IPS-18c (cell line): ENCODE data around the gene CNNM2.

Experiments used
- H3K4me3 ChIP-seq: 2 replicates; pipeline ENCODE4 v1.7.0; 2013; ENCODE audit warnings: low read depth, mild to moderate bottlenecking, low read length, moderate library complexity; ENCODE audit not compliant: insufficient read depth
- H3K9me3 ChIP-seq: one replicate; pipeline ENCODE4 v1.6.1; 2013; ENCODE audit warnings: mild to moderate bottlenecking, low read length, moderate library complexity; ENCODE audit not compliant: control insufficient read depth, insufficient read depth

The CNNM2 gene

DNA sequence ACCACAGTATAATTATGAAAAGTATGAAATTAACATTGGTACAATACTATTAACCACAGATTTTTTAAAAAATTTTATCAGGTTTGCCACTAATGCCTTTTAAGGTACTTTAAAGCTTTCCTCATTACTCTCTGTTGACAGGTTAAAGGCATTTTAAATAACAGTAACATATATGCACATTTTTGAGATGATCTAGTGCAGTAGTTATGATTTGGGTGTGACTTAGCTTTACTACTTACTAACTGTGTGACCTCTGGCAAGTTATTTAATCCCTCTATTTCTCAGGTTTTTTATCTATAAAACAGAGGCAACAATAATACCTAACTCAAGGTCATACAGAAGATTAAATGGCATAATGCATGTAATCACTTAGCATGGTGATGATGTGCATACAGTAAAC, 180.1 kb downstream of the CNNM2 start:
- no peak overlapping the region for H3K4me3 ChIP-seq
- no peaks in the 10 kb centered on the region for H3K9me3 ChIP-seq

GRCh38 chr10:103100620-103101019, 182.5 kb downstream of the CNNM2 start:
- no peak overlapping the region for H3K4me3 ChIP-seq

GRCh38 chr10:103102195-103102594, 184.1 kb downstream of the CNNM2 start:
- no peaks in the 10 kb centered on the region for H3K9me3 ChIP-seq
- H3K4me3 ChIP-seq: no peak overlapping the region

More at GRCh38 chr10:103100620-103101019, 182.5 kb downstream of the CNNM2 start:
- H3K9me3 ChIP-seq: no peaks in the 10 kb centered on the region

GRCh38 chr10:103103989-103104388, 185.9 kb downstream of the CNNM2 start:
- no peaks in the 10 kb centered on the region for H3K9me3 ChIP-seq
- H3K4me3 ChIP-seq: no peak overlapping the region

GRCh38 chr10:103104721-103105120, 186.6 kb downstream of the CNNM2 start:
- Histone ChIP-seq H3K4me3 (no peak overlapping the region), H3K9me3 (no peaks in the 10 kb centered on the region)

GRCh38 chr10:103105462-103105861, 187.4 kb downstream of the CNNM2 start:
- Histone ChIP-seq H3K4me3 (no peak overlapping the region), H3K9me3 (no peaks in the 10 kb centered on the region)

DNA sequence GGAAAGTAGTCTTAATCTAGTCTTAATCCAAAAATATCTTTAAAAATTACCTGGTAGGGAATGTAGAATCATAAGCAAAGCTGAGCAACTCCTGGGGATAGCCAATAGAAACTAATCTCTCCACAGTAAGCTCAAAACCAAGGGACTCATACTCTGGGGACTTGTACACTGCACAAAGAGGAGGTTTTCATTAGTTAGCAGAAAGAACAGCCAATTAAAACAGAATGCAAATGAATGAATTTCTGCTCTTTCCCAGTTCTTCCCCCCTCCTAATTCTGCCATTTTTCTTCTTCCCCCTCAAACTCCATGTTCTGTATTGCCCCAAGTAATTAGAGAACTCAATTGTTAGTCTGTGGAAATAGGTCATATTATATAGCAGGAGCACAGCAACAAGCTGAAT, 188.4 kb downstream of the CNNM2 start:
- H3K4me3 ChIP-seq: no peak overlapping the region

GRCh38 chr10:103109821-103110220, 191.7 kb downstream of the CNNM2 start:
- H3K9me3 ChIP-seq: no peaks in the 10 kb centered on the region
- H3K4me3 ChIP-seq: no peak overlapping the region

More for the DNA sequence above, 188.4 kb downstream of the CNNM2 start:
- H3K9me3 ChIP-seq: no peaks in the 10 kb centered on the region

- H3K4me3 ChIP-seq: no peak overlapping the region
Measured at GRCh38 chr10:103110407-103110806, 192.3 kb downstream of the CNNM2 start.

GRCh38 chr10:103111031-103111917, 193.2 kb downstream of the CNNM2 start:
- no peak overlapping the region for H3K4me3 ChIP-seq
- H3K9me3 ChIP-seq: no peaks in the 10 kb centered on the region

More at GRCh38 chr10:103110407-103110806, 192.3 kb downstream of the CNNM2 start:
- H3K9me3 ChIP-seq: no peaks in the 10 kb centered on the region

DNA sequence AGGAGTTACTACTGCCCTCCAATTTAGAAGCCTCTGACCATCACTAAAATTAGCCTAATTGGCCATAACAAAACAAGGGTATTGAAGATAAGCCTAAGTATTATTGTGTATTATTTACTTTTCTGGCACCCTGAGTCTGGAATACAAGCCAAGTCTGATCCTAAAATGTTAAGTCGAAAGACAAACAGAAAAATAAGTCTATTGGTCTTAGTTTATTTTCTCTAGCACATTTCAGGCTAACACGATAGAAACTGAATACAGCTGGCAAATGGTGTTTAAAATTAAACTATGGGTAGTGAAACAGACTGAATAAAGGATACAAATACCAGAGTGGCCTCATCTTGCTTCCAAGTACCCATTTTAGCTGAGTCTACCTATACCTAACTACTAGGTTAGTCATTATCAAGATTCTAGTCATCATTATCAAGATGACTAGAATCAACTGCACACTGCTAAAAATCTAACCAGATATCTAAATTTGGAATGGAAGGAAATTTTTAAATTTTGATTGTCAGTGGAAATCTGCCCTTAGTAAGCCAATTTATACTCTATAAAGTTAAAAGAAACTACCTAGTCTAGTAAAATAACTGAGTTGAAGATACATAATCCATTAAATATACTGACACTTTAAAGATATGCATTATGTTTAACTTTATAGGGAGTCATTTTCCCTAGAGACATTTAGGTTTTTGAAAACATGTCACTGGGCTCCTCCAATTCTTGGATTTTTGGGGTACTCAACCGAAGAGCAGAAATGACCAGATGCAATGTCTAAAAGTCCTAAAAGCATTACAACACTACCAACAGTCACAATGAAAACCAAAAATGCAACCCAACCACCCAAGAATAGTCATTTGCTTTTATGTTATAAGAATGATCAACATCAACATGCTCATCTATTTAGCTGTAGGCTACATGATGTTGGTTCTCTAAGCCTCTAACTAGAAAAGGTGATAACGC, 194.1 kb downstream of the CNNM2 start:
- Histone ChIP-seq H3K9me3 (no peaks in the 10 kb centered on the region), H3K4me3 (no peak overlapping the region)

DNA sequence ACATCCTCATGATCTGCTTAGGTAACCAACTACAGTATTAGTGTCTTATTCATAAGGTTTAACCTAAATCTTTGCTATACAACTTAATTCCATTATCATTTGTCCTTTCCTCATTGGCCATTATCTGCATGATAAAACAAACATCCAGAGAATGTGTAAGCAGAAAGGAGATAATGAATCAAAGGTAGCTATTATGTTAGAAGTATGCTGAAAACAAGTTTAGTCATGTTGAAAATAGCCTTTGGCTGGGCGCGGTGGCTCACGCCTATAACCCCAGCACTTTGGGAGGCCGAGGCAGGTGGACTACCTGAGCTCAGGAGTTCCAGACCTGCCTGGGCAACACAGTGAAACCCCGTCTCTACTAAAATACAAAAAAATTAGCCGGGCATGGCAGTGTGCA, 196.8 kb downstream of the CNNM2 start:
- Histone ChIP-seq H3K9me3 (no peaks in the 10 kb centered on the region), H3K4me3 (no peak overlapping the region)

DNA sequence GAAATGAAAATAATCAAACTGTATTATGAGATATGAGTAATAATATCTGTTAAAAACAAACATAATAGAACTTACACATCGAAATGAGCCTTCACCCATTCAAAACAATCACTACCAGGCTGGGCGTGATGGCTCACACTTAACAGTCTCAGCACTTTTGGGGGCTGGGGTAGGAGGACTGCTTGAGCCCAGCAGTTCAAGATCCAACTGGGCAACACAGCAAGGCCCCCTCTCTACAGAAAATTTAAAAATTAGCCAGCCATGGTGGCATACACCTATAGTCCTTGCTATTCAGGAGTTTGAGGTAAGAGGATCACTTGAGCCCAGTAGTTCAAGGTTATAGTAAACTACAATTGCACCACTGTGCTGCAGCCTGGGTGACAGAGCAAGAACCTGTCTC, 199.2 kb downstream of the CNNM2 start:
- no peaks in the 10 kb centered on the region for H3K9me3 ChIP-seq
- no peak overlapping the region for H3K4me3 ChIP-seq

GRCh38 chr10:103120546-103120945, 202.5 kb downstream of the CNNM2 start:
- no peak overlapping the region for H3K4me3 ChIP-seq
- H3K9me3 ChIP-seq: no peaks in the 10 kb centered on the region

DNA sequence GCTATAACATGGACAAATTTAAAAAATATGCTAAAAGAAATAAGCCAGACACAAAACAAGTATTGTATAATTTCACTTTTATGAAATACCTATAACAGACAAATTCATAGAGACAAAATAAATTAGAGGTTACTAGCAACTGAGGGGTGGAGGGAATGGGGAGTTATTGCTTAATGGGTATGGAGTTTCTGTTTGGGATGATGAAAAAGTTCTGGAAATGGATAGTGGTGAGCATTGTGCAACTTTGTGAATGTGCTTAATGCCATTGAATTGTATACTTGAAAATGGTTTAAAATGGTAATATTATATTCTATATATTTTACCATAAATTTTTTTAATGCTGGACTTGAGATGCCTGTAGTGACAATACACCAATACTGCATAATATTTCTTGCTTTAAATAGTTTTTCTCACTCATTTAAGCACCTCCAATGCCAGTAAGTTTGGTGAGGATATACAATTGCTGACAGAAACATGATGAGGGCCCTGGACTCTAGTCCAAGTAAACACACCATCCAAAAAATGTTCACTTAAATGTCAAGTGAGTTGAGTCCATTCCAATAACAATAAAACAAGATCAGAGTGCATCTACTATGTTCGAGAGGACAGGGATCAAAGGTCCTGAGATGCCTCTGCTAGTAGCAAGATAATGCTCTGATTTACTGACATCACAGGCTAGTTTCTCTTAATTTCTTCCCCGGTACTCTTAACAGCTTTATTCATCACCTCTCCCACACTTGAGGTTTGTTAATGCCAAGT, 203.1 kb downstream of the CNNM2 start:
- no peak overlapping the region for H3K4me3 ChIP-seq
- no peaks in the 10 kb centered on the region for H3K9me3 ChIP-seq

- Histone ChIP-seq H3K9me3 (no peaks in the 10 kb centered on the region), H3K4me3 (no peak overlapping the region)
Measured at GRCh38 chr10:103123282-103124024, 205.4 kb downstream of the CNNM2 start.
